ENCODE measurements around the gene PACS2. TPM values are rescaled to one million over a fixed set of nuclear protein-coding genes. Genes with fewer than 3 reads are reported as not detected.
"Not testable (repeated sequence)": the region's sequence is repeated elsewhere in the genome, so short reads cannot be mapped to it uniquely, and the experiment has no call there.

Gene PACS2
- total and polyA plus RNA-seq, 4 donors: 69.2 to 177 (median 123) TPM

GRCh38 chr14:105353136-105353535, 38.6 kb downstream of the PACS2 start:
- Histone ChIP-seq H3K27me3 (ENCODE audit: control insufficient read depth, insufficient read depth, low read length) (no peaks in the 10 kb centered on the region), H3K9me3 (ENCODE audit: control insufficient read depth, insufficient read depth, low read length) (no peaks in the 10 kb centered on the region), H3K4me1 (ENCODE audit: control insufficient read depth, insufficient read depth, low read length) (peaks cover 6% of the 10 kb centered on the region), H3K27ac (ENCODE audit: low read depth, low read length) (no peak overlapping the region), H3K36me3 (ENCODE audit: control insufficient read depth, insufficient read depth, low read length) (peaks cover 94% of the 10 kb centered on the region), H3K4me3 (ENCODE audit: low read depth, low read length) (no peak overlapping the region)
- WGBS (ENCODE audit: insufficient coverage): no CpG with 5 or more reads among the region's 10 CpGs
- DNase-seq (ENCODE audit: low read depth in 4 of 6, low spot score in 6 of 6): no peak

GRCh38 chr14:105354541-105354940, 40.0 kb downstream of the PACS2 start:
- Histone ChIP-seq H3K27ac (ENCODE audit: low read depth, low read length) (no peak overlapping the region), H3K27me3 (ENCODE audit: control insufficient read depth, insufficient read depth, low read length) (no peaks in the 10 kb centered on the region), H3K36me3 (ENCODE audit: control insufficient read depth, insufficient read depth, low read length) (peaks cover 92% of the 10 kb centered on the region), H3K9me3 (ENCODE audit: control insufficient read depth, insufficient read depth, low read length) (no peaks in the 10 kb centered on the region), H3K4me1 (ENCODE audit: control insufficient read depth, insufficient read depth, low read length) (peaks cover 4% of the 10 kb centered on the region), H3K4me3 (ENCODE audit: low read depth, low read length) (no peak overlapping the region)
- no peak for DNase-seq (ENCODE audit: low read depth in 4 of 6, low spot score in 6 of 6)
- 94% methylated on average over 20 of the region's 20 CpGs for WGBS (ENCODE audit: insufficient coverage)

- Histone ChIP-seq H3K9me3 (ENCODE audit: control insufficient read depth, insufficient read depth, low read length) (no peaks in the 10 kb centered on the region), H3K4me3 (ENCODE audit: low read depth, low read length) (no peak overlapping the region), H3K36me3 (ENCODE audit: control insufficient read depth, insufficient read depth, low read length) (peaks cover 86% of the 10 kb centered on the region), H3K27ac (ENCODE audit: low read depth, low read length) (no peak overlapping the region), H3K27me3 (ENCODE audit: control insufficient read depth, insufficient read depth, low read length) (no peaks in the 10 kb centered on the region), H3K4me1 (ENCODE audit: control insufficient read depth, insufficient read depth, low read length) (peaks cover 4% of the 10 kb centered on the region)
- 94% methylated on average over 27 of the region's 27 CpGs for WGBS (ENCODE audit: insufficient coverage)
- no peak for DNase-seq (ENCODE audit: low read depth in 4 of 6, low spot score in 6 of 6)
Measured at GRCh38 chr14:105355049-105355575, 40.6 kb downstream of the PACS2 start.

GRCh38 chr14:105355850-105356604, 41.5 kb downstream of the PACS2 start:
- H3K4me1 ChIP-seq (ENCODE audit: control insufficient read depth, insufficient read depth, low read length): peaks cover 4% of the 10 kb centered on the region
- no peak overlapping the region for H3K27ac ChIP-seq (ENCODE audit: low read depth, low read length)
- H3K4me3 ChIP-seq (ENCODE audit: low read depth, low read length): no peak overlapping the region
- H3K27me3 ChIP-seq (ENCODE audit: control insufficient read depth, insufficient read depth, low read length): no peaks in the 10 kb centered on the region
- peaks cover 77% of the 10 kb centered on the region for H3K36me3 ChIP-seq (ENCODE audit: control insufficient read depth, insufficient read depth, low read length)
- no peak for DNase-seq (ENCODE audit: low read depth in 4 of 6, low spot score in 6 of 6)
- 81% methylated on average over 20 of the region's 22 CpGs for WGBS (ENCODE audit: insufficient coverage)
- no peaks in the 10 kb centered on the region for H3K9me3 ChIP-seq (ENCODE audit: control insufficient read depth, insufficient read depth, low read length)

- DNase-seq (ENCODE audit: low read depth in 4 of 6, low spot score in 6 of 6): no peak
- peaks cover 72% of the 10 kb centered on the region for H3K36me3 ChIP-seq (ENCODE audit: control insufficient read depth, insufficient read depth, low read length)
- WGBS (ENCODE audit: insufficient coverage): 48% methylated on average over 9 of the region's 9 CpGs
Measured at GRCh38 chr14:105356927-105357326, 42.4 kb downstream of the PACS2 start.

GRCh38 chr14:105357626-105358025, 43.1 kb downstream of the PACS2 start:
- Histone ChIP-seq H3K36me3 (ENCODE audit: control insufficient read depth, insufficient read depth, low read length) (peaks cover 67% of the 10 kb centered on the region), H3K27ac (ENCODE audit: low read depth, low read length) (no peak overlapping the region), H3K27me3 (ENCODE audit: control insufficient read depth, insufficient read depth, low read length) (no peaks in the 10 kb centered on the region), H3K9me3 (ENCODE audit: control insufficient read depth, insufficient read depth, low read length) (no peaks in the 10 kb centered on the region), H3K4me1 (ENCODE audit: control insufficient read depth, insufficient read depth, low read length) (no peaks in the 10 kb centered on the region), H3K4me3 (ENCODE audit: low read depth, low read length) (no peak overlapping the region)
- WGBS (ENCODE audit: insufficient coverage): 94% methylated on average over 17 of the region's 17 CpGs
- no peak for DNase-seq (ENCODE audit: low read depth in 4 of 6, low spot score in 6 of 6)

More at GRCh38 chr14:105356927-105357326, 42.4 kb downstream of the PACS2 start:
- no peaks in the 10 kb centered on the region for H3K27me3 ChIP-seq (ENCODE audit: control insufficient read depth, insufficient read depth, low read length)
- no peak overlapping the region for H3K4me3 ChIP-seq (ENCODE audit: low read depth, low read length)
- peaks cover 3% of the 10 kb centered on the region for H3K4me1 ChIP-seq (ENCODE audit: control insufficient read depth, insufficient read depth, low read length)
- H3K9me3 ChIP-seq (ENCODE audit: control insufficient read depth, insufficient read depth, low read length): no peaks in the 10 kb centered on the region
- no peak overlapping the region for H3K27ac ChIP-seq (ENCODE audit: low read depth, low read length)

GRCh38 chr14:105358140-105358846, 43.7 kb downstream of the PACS2 start:
- H3K4me1 ChIP-seq (ENCODE audit: control insufficient read depth, insufficient read depth, low read length): no peaks in the 10 kb centered on the region
- H3K36me3 ChIP-seq (ENCODE audit: control insufficient read depth, insufficient read depth, low read length): peaks cover 60% of the 10 kb centered on the region
- H3K4me3 ChIP-seq (ENCODE audit: low read depth, low read length): no peak overlapping the region
- no peaks in the 10 kb centered on the region for H3K9me3 ChIP-seq (ENCODE audit: control insufficient read depth, insufficient read depth, low read length)
- WGBS (ENCODE audit: insufficient coverage): 95% methylated on average over 25 of the region's 25 CpGs
- no peak for DNase-seq (ENCODE audit: low read depth in 4 of 6, low spot score in 6 of 6)
- no peak overlapping the region for H3K27ac ChIP-seq (ENCODE audit: low read depth, low read length)
- H3K27me3 ChIP-seq (ENCODE audit: control insufficient read depth, insufficient read depth, low read length): no peaks in the 10 kb centered on the region

GRCh38 chr14:105358943-105359342, 44.4 kb downstream of the PACS2 start:
- Histone ChIP-seq H3K9me3 (ENCODE audit: control insufficient read depth, insufficient read depth, low read length) (no peaks in the 10 kb centered on the region), H3K4me1 (ENCODE audit: control insufficient read depth, insufficient read depth, low read length) (no peaks in the 10 kb centered on the region), H3K4me3 (ENCODE audit: low read depth, low read length) (no peak overlapping the region), H3K36me3 (ENCODE audit: control insufficient read depth, insufficient read depth, low read length) (peaks cover 54% of the 10 kb centered on the region), H3K27ac (ENCODE audit: low read depth, low read length) (no peak overlapping the region), H3K27me3 (ENCODE audit: control insufficient read depth, insufficient read depth, low read length) (no peaks in the 10 kb centered on the region)
- no peak for DNase-seq (ENCODE audit: low read depth in 4 of 6, low spot score in 6 of 6)
- WGBS (ENCODE audit: insufficient coverage): 94% methylated on average over 2 of the region's 16 CpGs

GRCh38 chr14:105361412-105361811, 46.9 kb downstream of the PACS2 start:
- DNase-seq (ENCODE audit: low read depth in 4 of 6, low spot score in 6 of 6); H3K9me3 ChIP-seq (ENCODE audit: control insufficient read depth, insufficient read depth, low read length); H3K4me3 ChIP-seq (ENCODE audit: low read depth, low read length); H3K27ac ChIP-seq (ENCODE audit: low read depth, low read length); H3K27me3 ChIP-seq (ENCODE audit: control insufficient read depth, insufficient read depth, low read length); H3K4me1 ChIP-seq (ENCODE audit: control insufficient read depth, insufficient read depth, low read length): not testable (repeated sequence)
- WGBS (ENCODE audit: insufficient coverage): 93% methylated on average over 6 of the region's 10 CpGs
- peaks cover 44% of the 10 kb centered on the region for H3K36me3 ChIP-seq (ENCODE audit: control insufficient read depth, insufficient read depth, low read length)
